GM18870 (cell line): Measurements from ENCODE around the gene TMEM164.
"Not testable (repeated sequence)": the region's sequence is repeated elsewhere in the genome, so short reads cannot be mapped to it uniquely, and the experiment has no call there.

Experiments
- ATAC-seq: cut with Tn5 transposase; IDR thresholded peaks from one replicate; pipeline ENCODE4 v1.9.1; 2021; ENCODE audit warnings: moderate library complexity; ENCODE audit not compliant: unreplicated experiment

Gene TMEM164

DNA sequence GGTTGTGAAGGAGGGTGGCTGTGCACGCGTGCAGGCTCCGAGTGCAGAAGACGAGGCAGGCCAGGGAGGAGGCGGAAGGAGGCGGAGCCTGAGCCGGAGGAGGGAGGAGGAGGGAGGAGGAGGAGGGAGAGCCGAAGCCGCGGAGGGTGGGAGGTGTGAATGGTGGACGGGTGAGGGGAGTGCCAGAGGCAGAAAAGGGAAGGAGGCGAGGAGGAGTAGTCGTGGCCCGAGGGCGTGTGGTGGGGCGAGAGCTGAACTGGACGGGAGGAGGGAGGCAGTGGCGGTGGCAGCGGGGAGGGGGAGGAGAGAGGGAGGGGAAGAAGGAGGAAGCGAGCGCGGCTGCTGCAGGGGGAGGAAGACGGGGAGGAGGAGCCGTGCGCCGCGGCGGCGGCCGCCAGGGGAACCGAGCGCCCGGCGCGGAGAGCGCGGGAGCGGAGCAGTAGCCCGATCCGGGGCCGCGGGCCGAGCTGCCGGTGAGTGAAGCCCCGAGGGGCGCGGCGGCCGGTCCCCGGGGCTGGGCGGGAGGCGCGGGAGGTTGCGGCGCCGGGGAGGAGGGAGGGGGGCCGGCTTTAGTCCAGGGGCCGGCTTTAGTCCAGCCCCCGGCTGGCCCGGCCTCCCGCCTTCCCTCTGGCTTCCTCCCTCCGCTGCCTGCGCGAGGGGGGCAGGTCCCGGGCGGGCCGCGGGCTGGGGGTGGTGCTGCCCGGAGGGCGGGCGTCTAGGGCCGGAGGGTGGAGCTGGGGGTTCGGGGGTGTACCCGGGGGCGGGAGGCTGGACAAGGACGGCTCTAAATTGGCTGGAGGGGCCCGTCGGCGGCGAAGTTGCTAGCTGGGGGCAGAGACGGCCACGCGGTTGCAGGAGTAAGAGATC lies at the start of gene TMEM164:
TMEM164 (plus strand) TSS at position 815 of the 867 bp plus-strand sequence. CDS start 661 bp downstream, outside the sequence.
- peak; percentile 55 for ATAC-seq

DNA sequence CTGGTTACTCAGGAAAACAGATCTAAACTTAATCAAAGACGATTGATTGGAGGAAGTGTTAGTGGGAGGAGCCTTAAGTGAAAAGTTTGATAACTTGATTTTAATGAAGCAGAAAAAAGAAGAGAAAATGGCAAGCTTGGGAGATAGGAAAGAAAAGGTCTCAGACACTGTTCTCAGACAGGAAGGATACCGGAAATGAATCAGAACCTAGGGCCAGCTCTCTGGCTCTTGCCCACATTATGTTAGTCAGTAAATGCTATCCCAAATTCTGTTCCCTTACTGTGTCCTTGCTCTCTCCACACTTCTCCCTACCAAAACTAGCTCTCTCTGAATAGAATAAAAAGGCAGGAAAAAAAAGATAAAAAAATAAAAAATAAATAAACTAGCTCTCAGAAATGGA lies 48.6 kb upstream of the TMEM164 start:
- no peak for ATAC-seq

DNA sequence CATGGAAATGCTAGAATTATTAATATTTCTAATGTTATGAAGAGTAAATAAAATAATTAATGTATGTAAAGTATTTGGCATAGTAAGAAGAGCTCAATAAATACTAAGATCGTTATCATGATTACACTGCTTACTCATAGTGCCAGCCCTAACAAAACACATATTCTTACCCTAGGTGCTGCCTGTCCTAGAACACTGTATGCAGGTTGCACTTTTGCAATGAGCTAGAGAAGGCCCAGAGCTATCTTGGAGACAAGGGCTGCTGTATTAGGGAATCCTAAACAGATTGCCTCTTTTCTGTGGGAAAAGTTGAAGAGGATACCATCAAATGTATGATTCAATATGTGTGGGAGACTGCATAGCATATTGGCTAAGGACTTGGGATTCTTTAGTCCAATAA lies 48.0 kb upstream of the TMEM164 start:
- no peak for ATAC-seq

DNA sequence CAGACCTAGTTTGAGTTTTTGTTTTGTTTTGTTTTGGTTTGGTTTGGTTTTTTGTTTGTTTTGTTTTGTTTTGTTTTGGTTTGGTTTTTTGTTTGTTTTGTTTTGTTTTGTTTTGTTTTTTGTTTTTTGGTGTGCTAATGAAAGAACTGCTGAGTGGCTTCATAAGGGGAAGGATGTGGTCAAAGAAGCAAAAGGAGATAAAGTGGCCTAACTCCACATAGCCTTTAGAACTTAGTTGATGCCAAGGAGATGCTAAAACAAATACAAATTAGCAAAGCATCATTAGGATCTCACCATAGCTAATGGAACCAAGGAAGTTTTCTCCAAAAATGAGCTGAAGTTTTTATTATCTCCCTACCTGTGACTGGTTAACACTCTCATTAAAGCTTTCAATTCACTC lies 44.6 kb upstream of the TMEM164 start:
- no peak for ATAC-seq

DNA sequence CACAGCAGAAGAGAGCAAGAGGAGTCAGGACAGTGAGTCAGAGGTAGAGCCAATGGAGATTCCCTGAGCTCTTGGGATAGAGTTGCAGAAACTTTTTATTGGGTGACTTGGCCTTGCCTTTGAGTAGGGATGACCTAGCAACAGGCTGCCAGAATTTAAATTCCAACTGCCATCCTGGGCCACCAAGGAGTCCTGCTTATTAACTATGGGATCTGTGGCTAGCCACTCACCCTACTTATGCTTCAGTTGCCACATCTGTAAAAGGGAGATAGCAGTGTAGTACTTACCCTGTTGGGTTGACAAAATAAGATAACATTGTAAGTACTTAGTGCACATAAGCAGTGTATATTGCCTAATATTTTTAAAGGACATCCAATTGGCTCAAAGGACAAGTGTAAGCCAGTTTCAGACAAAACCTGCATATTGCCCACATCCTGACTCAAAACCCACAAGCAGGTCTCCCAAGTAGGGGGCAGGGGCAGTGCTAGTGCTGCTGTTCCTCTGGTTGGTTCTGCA lies 43.5 kb upstream of the TMEM164 start:
- no peak for ATAC-seq

DNA sequence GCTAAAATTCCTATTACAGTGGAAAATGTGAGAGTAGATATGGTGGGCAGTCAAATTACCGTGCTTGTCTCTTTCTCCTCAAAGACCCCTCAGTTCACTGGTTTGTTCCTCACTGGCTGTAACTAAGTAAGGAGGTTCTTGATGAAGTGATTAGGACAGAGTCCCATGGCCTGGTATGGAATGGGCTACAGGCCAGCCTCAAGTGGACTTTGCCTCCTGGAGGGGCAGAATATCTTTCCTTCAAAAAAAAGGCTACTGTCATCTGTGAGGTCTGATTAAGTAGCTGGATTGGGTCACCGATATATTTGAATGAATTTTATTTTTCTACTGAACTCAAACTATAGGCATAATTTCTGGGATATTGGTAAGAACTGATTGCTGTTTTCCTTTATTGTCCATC lies 38.5 kb upstream of the TMEM164 start:
- ATAC-seq: no peak

DNA sequence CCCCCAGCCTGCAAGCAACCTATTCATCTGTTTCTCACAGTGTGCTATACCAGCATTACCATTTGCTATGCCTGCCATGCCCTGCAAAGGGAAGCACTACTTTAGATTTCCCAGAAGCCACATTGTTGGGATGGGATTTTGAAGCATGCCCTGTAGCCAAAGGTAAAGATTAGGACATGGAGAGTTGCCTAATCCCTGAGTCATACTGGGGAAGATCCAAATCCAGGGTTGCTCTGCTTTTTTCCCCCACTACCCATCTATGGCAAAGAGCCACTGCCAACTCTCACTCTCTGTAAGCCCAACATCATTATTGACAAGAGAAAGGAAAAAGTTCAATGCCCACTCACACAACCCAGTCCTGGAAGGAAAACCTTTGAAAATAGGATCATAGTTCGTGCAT lies 36.7 kb upstream of the TMEM164 start:
- no peak for ATAC-seq

DNA sequence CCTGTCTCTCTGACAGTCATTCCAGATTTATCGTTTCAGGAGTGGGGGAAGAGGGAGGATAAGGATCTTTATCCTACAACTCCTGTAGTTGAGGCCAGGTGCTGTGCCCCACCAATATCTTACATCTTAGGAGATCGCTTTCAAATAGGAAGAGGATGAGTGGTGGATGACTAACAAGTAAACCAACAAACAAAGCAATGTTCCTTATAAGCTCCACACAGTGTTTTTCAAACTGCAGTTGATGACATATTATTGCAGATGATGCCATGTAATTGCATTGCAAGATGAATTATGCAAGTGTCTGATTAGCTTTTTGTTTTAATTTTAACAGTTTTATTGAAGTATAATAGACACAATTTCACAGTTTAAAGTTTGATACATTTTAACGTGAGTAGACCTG lies 35.8 kb upstream of the TMEM164 start:
- no peak for ATAC-seq

DNA sequence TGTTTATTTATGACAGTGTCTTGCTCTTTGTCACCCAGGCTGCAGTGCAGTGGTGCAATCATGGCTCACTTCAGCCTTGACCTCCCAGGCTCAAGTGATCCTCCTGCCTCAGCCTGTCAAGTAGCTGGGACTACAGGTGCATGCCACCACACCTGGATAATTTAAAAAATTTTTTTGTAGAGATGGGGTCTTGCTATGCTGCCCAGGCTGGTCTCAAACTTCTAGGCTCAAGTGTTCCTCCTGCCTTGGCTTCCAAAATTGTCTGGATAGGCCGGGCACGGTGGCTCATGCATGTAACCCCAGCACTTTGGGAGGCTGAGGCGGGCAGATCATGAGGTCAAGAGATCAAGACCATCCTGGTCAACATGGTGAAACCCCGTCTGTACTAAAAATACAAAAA lies 32.1 kb upstream of the TMEM164 start:
- ATAC-seq: not testable (repeated sequence)

DNA sequence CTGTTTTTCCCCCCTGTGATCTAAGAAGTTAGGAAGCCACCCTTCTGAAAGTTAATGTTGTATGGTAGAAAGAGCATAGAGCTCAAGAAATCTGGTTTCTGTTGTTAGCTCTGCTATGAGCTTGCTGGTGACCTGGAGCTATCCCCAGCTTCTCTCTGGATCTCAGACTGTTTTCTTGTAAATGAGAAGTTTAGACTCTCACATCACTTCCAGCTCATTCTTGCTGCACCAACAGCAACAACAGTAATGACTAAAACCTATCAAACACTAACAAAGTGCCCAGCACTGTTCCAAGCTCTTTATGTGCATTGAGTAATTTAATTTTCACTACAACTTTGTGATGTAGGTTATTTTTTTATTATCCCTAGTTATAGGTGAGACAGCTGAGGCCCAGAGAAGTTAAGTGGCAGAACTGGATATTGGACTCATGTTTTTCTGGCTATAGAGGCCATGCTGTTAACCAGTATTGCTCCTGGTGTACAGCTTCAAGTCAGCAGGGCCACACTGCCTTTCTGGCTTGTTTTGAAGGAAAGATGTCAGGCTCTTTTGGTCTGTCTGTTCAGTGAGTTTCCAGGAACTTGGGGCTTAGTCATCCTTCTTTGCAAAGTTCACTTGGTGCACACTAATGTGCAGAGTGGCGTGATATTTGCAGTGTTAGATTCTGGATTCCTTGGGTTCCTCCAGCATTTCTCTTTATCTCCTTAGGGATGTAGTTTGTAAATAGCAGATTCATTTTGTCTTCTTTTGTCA lies 27.8 kb upstream of the TMEM164 start:
- ATAC-seq: no peak

DNA sequence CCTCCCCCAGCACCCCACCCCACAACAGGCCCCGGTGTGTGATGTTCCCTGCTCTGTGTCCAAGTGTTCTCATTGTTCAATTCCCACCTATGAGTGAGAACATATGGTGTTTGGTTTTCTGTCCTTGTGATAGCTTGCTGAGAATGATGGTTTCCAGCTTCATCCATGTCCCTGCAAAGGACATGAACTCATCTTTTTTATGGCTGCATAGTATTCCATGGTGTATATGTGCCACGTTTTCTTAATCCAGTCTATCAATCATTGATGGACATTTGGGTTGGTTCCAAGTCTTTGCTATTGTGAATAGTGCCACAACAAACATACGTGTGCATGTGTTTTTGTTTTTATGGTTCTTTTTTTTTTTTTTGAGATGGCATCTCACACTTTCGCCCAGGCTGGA lies 17.7 kb upstream of the TMEM164 start:
- not testable (repeated sequence) for ATAC-seq

DNA sequence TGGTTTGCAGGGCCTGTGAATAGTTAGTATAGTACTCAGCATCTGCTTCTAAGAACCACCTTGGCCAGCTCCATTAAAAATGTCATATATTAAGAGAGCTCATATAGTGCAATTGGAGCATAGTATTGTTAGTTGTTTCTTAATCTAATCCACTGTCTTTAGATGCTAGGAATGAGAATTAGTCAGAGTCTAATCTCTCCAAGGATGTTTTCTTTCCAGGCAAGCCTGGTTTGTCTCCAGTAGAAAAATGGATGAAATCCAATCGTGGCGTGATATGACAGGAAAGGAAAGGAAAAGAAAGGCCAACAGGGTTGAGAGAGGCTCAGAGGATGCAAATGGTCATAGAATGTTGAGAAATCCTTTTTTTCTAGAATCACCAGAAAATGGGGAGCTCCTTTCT lies 15.0 kb upstream of the TMEM164 start:
- ATAC-seq: no peak

DNA sequence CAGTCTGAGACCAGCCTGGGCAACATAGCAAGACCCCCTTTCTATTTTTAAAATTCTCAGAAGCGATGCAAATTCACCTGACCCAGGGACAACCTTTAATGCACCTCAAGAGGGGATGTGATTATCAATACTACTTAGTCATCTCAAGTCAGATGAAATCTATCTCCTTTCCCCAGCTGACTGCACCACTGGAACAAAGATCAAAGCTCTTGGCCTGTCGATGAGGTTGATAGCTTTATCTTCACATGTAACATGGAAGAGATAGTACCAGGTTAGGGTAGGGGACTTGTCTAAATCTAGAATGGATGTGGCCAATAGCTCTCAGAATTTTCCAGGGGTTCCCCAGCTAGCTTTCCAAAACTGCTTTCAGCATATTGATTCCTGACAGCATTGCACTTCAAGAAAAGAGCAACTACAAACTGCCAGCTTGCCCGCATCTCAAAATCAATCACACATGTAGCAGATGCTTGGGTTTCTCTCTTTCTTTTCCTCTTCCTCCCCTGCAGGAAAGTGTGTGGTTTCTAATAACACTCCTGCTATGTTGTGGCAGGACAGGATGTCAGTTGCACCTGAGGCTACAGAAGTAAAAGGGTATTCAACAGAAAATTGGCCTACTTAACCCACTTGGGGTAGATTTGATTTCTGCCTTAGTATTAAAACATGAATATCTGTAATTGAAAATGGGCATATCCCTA lies 12.2 kb upstream of the TMEM164 start:
- no peak for ATAC-seq

DNA sequence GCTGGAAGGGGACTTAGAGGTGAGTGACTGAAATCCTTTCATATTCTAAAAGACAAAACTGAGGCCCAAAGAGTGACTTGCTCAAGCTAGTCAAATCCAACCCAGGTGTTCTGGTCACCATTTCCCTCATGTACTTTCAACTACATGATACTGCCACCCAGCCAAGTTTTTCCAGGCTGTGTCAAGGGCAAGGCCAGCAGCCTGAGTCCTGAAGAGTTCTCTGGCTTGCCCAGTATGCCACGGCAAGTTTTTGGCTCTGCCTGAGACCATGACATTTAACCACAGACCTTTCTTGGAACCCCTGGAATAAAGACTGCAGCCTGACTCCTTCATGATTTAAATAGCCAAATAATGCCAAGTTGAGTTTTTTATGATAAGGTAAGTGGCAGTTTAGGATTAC lies 10.7 kb upstream of the TMEM164 start:
- no peak for ATAC-seq

DNA sequence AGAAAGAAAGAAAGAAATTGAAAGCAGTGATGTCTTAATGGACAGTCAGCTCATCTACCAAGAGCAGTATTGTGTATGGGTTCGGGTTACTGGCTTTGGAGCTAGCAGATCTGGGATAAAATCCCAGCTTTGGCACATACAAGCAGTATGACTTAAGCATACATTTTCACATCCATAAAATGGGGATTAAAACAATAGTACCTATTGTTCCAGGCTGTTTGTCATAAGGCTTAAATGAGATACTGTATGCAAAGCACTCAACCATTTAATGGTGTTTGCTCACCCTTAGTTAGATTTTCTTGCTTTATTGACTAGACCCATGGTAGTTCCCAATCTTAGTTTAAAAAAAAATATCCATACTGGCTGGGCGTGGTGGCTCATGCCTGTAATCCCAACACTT lies 7.8 kb upstream of the TMEM164 start:
- no peak for ATAC-seq

DNA sequence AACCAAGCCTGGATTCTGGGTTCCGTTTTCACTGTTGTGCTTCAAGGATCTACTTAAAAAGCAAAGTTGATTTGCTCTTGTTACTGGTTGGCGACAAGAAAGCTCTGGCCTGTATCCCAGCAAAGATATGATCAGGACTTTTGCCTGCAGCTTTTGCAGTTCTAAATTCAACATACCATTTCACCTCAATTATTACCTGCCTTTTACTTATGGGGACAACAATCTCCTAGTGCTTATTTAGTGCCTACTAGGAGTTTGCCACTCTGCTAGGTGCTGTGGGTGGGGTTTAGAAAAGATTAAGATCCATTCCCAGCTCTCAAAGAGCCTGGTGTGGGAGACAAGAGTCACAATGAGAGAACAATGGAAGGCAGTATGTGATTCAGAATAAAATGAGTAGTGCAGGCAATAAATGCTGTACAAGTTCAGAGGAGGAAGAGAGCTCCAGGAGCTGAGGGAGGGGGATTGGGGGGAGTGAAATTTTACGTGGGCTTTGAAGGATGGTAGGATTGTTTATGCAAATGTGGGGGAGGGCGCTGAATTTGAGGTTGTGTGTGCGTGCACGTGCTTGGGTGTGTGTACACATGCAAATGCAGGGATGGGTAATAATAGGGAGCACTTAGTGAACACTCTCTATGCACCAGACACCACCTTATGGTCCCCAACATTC lies 5.0 kb upstream of the TMEM164 start:
- no peak for ATAC-seq

DNA sequence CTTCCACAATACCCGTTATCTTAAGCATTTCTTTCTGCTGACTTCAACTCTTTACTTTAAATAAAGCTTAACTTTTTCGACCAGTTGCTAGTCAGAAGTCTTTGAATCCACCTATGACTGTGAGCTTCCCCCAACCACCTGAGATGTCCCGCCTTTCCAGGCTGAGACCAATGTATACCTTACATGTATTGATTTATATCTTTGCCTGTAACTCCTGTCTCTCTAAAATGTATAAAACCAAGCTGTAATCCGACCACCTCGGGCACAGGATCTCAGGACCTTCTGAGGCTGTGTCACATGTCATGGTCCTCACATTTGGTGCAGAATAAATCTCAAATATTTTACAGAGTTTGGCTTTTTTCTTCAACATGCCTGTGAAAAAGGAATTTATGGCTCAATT lies 2.9 kb upstream of the TMEM164 start:
- no peak for ATAC-seq

DNA sequence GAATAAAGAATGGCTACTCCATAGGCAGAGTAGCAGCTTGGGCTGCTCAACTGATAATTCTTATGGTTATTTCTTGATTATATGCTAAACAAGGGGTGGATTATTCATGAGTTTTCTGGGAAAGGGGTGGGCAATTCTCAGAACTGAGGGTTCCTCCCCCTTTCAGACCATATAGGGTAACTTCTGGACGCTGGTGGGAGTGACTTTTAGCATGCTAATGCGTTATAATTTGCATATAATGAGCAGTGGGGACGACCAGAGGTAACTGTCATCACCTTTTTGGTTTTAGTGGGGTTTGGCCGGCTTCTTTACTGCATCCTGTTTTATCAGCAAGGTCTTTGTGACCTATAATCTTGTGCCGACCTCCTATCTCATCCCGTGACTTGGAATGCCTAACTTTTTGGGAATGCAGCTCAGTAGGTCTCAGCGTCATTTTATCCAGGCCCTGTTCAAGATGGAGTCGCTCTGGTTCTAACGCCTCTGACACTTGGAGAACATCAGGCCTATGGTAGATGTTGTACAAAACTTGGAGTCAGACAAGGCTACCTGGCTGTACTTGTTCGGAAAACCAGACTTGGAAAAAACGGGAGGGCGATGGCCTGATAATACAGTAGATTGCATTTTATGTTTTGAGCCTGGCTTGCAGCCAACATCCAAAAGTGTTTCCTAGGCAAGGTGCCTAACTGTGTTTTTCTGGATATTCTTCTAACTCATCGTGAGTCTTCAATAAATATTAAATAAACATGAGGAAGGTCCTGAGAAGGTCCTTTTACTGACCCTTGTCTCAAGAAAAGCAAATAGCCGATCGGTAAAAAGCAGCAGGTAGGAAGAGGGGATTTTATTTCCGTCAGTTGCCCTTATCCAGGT lies 1.8 kb upstream of the TMEM164 start:
- no peak for ATAC-seq

DNA sequence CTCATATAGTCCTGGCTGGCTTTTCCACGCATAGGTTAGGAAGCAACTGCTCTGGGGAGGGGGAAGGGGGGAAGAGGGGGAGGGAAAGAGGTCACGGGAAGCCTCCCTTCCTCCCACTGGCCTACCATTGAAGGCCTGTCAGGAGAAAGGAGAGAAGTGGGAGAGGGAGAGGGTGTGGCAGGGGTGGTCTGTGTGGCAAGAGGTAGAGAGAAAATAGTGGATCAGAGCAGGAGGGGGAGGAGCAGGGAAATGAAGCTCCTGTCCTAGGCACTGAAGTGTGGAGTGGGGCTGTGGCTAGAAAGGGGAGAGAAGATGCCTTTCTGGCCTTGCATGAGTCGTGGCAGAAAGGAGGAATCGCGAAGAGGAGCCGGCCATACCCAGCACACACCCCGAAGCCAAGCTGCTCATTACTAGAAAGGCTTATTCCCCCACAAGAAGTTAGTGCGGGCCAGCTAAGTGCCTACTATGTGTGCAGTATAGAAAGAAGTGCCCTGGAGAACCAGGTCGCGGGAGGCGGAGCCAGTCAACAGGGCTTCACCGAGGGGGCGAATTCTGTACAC lies 1.1 kb upstream of the TMEM164 start:
- ATAC-seq: no peak
